Lung microvascular endothelial cell (primary cell): Measurements from ENCODE around the gene MYO1B. TPM values are rescaled to one million over a fixed set of nuclear protein-coding genes. Genes with fewer than 3 reads are reported as not detected.

Experiments used
- DNase-seq, 2 donors: peaks; one replicate each; pipeline versions ENCODE4 v3.0.0 to v3.0.0-alpha.2; 2010; ENCODE audit warnings: low read depth in 2 of 2
- total RNA-seq: library from RNA; depleted of rRNA; stranded (reverse); fragments of >200 nt; gene quantifications from 2 replicates; pipeline ENCODE4 v1.2.1, GENCODE V29; 2014

The MYO1B gene
- total RNA-seq: 78.2 and 97.4 TPM in 2 replicates

- peak; percentile 64 to 91 for DNase-seq
Measured at GRCh38 chr2:191245046-191245868, at the start of gene MYO1B. TSS of gene MYO1B (plus strand) at chr2:191245404. CDS start at chr2:191276896, 31,492 bp downstream.

- no peak for DNase-seq
Measured at GRCh38 chr2:191197096-191197495, 48.1 kb upstream of the MYO1B start.

GRCh38 chr2:191198271-191198670 is 46.9 kb upstream of the MYO1B start:
- no peak for DNase-seq

GRCh38 chr2:191199929-191200512 is 45.2 kb upstream of the MYO1B start:
- no peak for DNase-seq

- no peak for DNase-seq
Measured at GRCh38 chr2:191200910-191201309, 44.3 kb upstream of the MYO1B start.

- DNase-seq: peak; percentile 16 to 62
Measured at GRCh38 chr2:191202209-191202721, 42.9 kb upstream of the MYO1B start.

GRCh38 chr2:191202881-191203397 is 42.3 kb upstream of the MYO1B start:
- DNase-seq: peak in 1 of 2 donors; percentile 25

- DNase-seq: no peak
Measured at GRCh38 chr2:191204433-191204832, 40.8 kb upstream of the MYO1B start.

GRCh38 chr2:191206613-191207471 is 38.4 kb upstream of the MYO1B start:
- no peak for DNase-seq

- no peak for DNase-seq
Measured at GRCh38 chr2:191209340-191209739, 35.9 kb upstream of the MYO1B start.

- no peak for DNase-seq
Measured at GRCh38 chr2:191212119-191212518, 33.1 kb upstream of the MYO1B start.

- no peak for DNase-seq
Measured at GRCh38 chr2:191213333-191213732, 31.9 kb upstream of the MYO1B start.

GRCh38 chr2:191215230-191215629 is 30.0 kb upstream of the MYO1B start:
- DNase-seq: no peak

GRCh38 chr2:191215666-191216065 is 29.5 kb upstream of the MYO1B start:
- DNase-seq: no peak

- DNase-seq: peak; percentile 8 to 23
Measured at GRCh38 chr2:191217580-191217979, 27.6 kb upstream of the MYO1B start.

GRCh38 chr2:191218292-191218898 is 26.8 kb upstream of the MYO1B start:
- peak; percentile 66 to 86 for DNase-seq

GRCh38 chr2:191220671-191221070 is 24.5 kb upstream of the MYO1B start:
- no peak for DNase-seq

- DNase-seq: no peak
Measured at GRCh38 chr2:191221666-191222065, 23.5 kb upstream of the MYO1B start.

- no peak for DNase-seq
Measured at GRCh38 chr2:191222507-191222906, 22.7 kb upstream of the MYO1B start.

GRCh38 chr2:191222952-191223351 is 22.3 kb upstream of the MYO1B start:
- no peak for DNase-seq

GRCh38 chr2:191225126-191225525 is 20.1 kb upstream of the MYO1B start:
- DNase-seq: no peak
